ENCODE measurements around the gene ARHGEF25.
"Not testable (repeated sequence)": the region's sequence is repeated elsewhere in the genome, so short reads cannot be mapped to it uniquely, and the experiment has no call there.

The ARHGEF25 gene

DNA sequence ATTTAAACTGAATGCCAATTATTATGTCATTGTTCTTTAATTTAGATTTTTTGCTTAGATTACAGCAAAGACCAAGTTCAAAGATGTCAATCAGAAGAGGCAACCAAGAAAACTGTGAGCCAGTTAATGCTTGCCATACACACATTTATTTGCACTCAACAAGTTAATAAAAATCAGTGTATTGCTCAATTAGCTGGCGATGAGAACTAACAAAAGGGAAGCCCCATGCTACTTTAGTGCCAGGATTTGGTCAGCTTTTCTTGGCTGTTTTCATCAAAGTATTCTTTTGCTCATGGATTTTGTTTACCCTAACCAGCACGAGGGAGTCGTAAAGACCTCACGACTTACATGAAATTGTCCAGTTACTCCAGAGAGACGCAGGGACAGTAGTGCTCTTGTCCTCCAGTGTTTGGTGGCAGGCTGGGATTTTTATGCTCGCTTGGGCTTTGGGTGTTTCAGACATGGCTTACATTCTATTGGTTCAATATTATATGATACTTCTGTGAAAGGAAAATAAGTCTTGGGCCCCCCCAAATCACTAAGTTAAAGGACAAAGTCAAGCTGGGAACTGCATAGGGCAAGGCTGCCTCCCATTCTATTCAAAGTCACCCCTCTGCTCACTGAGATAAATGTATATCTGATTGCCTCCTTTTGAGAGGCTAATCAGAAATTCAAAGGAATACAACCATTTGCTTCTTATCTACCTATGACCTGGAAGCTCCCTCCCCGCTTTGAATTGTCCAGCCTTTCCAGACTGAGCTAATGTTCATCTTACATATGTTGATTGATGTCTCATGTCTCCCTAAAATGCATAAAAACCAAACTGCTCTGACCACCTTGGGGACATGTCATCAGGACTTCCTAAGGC is 29.2 kb downstream of the ARHGEF25 start:
- no peak for DNase-seq (ENCODE audit: low read depth)
- H3K4me3 ChIP-seq (ENCODE audit: low read length), result no peak overlapping the region
- TF ChIP-seq, protein P1, sequence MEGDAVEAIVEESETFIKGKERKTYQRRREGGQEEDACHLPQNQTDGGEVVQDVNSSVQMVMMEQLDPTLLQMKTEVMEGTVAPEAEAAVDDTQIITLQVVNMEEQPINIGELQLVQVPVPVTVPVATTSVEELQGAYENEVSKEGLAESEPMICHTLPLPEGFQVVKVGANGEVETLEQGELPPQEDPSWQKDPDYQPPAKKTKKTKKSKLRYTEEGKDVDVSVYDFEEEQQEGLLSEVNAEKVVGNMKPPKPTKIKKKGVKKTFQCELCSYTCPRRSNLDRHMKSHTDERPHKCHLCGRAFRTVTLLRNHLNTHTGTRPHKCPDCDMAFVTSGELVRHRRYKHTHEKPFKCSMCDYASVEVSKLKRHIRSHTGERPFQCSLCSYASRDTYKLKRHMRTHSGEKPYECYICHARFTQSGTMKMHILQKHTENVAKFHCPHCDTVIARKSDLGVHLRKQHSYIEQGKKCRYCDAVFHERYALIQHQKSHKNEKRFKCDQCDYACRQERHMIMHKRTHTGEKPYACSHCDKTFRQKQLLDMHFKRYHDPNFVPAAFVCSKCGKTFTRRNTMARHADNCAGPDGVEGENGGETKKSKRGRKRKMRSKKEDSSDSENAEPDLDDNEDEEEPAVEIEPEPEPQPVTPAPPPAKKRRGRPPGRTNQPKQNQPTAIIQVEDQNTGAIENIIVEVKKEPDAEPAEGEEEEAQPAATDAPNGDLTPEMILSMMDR (IDR thresholded peaks at IDR 0.05; ENCODE audit: insufficient read depth, low read depth, low read length, missing control alignments), result no peak

- no peak for DNase-seq (ENCODE audit: low read depth)
- H3K4me3 ChIP-seq (ENCODE audit: low read length), result no peak overlapping the region
- TF ChIP-seq, protein P1 (IDR thresholded peaks at IDR 0.05; ENCODE audit: insufficient read depth, low read depth, low read length, missing control alignments), result no peak
Measured at GRCh38 chr12:57641699-57642442, 30.6 kb downstream of the ARHGEF25 start.

DNA sequence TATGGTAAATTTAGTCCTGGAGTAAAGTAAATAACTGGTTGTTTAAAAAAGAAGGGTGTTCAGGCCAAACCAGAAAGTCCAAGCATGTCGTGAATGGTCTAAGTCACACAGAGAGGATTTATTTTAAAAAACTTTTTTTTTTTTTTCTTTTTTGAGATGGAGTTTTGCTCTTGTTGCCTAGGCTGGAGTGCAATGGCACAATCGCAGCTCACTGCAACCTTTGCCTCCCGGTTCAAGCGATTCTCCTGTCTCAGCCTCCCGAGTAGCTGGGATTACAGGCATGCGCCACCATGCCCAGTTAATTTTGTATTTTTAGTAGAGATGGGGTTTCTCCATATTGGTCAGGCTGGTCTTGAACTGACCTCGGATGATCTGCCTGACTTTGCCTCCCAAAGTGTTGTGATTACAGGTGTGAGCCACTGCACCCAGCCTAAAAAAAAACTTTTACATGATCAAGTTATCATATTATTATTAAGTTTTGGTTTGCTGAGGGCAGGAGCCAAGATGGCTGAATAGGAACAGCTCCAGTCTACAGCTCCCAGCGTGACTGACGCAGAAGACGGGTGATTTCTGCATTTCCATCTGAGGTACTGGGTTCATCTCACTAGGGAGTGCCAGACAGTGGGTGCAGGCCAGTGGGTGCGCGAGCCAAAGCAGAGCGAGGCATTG is 34.9 kb downstream of the ARHGEF25 start:
- DNase-seq (ENCODE audit: low read depth); H3K4me3 ChIP-seq (ENCODE audit: low read length): not testable (repeated sequence)

- DNase-seq (ENCODE audit: low read depth); H3K4me3 ChIP-seq (ENCODE audit: low read length): not testable (repeated sequence)
Measured at GRCh38 chr12:57646659-57647049, 35.4 kb downstream of the ARHGEF25 start.

DNA sequence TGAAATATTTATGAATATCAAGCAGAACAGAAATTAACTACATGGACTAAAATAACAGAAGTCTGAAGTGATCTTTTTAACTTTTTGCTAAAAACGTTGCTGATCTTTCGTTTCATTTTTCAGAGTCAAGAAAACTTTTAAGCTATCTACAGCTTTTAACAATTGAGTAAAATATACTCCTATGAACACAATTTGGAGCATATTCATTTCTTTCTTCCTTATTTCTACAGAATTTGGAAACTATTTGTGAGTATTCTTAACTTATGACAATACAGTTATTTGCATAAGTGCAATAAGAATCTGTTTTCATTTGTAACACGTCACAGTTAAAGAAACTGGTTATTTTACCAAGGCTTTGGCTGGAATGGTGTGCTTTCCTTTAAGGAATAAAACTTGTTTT is 42.8 kb downstream of the ARHGEF25 start:
- no peak overlapping the region for H3K4me3 ChIP-seq (ENCODE audit: low read length)
- TF ChIP-seq, protein P1 (IDR thresholded peaks at IDR 0.05; ENCODE audit: insufficient read depth, low read depth, low read length, missing control alignments), result no peak
- no peak for DNase-seq (ENCODE audit: low read depth)

DNA sequence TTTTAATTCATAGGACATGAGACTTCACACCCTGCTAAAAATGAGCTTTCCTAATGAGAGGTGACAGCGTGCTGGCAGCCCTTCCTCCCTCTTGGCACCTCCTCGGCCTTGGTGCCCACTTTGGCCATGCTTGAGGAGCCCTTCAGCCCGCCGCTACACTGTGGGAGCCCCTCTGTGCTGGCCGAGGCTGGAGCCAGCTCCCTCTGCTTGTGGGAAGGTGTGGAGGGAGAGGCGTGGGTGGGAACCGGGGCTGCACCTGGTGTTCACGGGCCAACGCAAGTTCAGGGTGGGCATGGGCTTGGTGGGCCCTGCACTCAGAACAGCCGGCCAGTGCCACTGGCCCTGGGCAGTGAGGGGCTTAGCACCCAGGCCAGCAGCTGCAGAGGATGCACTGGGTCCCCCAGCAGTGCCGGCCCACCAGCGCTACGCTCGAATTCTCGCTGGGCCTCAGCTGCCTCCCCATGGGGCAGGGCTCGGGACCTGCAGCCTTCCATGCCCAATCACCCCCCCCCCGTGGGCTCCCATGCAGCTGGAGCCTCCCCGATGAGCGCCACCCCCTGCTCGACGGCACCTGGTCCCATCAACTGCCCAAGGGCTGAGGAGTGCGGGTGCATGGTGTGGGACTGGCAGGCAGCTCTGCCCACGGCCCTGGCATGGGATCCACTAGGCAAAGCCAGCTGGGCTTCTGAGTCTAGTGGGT is 44.5 kb downstream of the ARHGEF25 start:
- DNase-seq (ENCODE audit: low read depth), result no peak
- H3K4me3 ChIP-seq (ENCODE audit: low read length), result no peak overlapping the region
- TF ChIP-seq, protein P1 (IDR thresholded peaks at IDR 0.05; ENCODE audit: insufficient read depth, low read depth, low read length, missing control alignments), result no peak

- DNase-seq (ENCODE audit: low read depth); H3K4me3 ChIP-seq (ENCODE audit: low read length): not testable (repeated sequence)
Measured at GRCh38 chr12:57656408-57656807, 45.2 kb downstream of the ARHGEF25 start.

DNA sequence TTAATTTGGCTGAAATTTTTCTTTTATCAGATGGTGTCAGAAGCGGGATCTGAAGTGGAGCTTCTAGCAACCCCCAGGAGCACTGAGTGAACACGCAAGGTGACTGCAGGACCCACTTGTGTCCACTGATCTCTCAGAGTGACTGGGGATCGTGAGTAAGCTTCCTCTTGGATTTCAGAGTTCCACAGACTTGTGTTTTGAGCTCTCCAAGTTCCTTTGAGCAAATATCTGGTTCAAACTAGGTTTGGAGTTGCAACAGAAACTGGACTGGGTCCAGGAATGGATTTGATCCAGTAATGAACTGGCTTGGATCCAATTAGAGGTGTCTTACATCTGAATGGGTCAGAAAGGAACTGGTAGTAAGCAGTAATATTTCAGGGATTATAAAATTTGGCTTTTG is 46.5 kb downstream of the ARHGEF25 start:
- no peak overlapping the region for H3K4me3 ChIP-seq (ENCODE audit: low read length)
- peak; percentile 63 for DNase-seq (ENCODE audit: low read depth)
- TF ChIP-seq, protein P1 (IDR thresholded peaks at IDR 0.05; ENCODE audit: insufficient read depth, low read depth, low read length, missing control alignments), result no peak
